ENCODE data around the gene PIGV. TPM values are rescaled to one million over a fixed set of nuclear protein-coding genes. Genes with fewer than 3 reads are reported as not detected.

The PIGV gene
- total RNA-seq: 9.7 TPM

DNA sequence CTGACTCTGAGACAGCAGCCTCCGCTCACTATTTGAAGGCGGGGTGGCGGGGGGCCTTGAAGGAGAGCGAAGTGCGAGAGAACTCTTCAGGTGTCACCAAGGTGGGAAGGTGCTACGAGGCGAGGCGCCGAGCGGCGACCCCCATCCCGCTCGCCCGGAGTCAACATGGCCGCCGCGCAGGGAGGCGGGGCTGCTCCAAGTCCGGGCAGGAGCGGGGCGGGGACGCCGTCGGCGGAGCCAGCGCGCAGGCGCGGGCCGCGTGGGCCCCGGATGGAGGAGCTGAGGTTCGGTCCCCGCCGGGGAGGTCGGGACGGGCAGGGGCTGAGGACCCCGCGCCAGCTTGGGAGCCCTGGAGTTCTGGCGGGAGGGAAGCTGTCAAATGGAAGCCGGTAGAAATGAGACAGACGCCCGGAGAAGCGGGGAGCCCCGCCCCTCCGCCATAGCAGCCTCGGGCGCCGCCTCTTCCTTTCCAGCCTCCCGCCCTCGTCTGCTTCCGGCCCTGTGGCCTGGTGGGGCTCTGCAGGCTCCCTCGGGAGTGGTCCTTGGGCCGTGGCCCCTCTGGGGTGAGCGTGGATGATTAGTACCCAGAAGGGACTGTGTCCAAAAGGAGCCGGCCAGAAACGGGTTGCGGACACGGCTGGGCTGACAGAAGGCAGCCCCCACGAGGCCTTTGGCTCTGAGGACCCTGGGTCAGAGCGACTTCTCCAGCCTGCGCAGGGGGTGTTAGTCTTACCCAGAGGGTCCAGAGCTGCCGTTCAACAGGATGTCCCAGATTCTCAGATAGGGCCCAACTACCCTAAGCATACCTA lies at the start of gene PIGV:
TSS of gene PIGV (plus strand) at position 245 of the 809 bp plus-strand sequence. CDS start 2,866 bp downstream, outside the sequence.

DNA sequence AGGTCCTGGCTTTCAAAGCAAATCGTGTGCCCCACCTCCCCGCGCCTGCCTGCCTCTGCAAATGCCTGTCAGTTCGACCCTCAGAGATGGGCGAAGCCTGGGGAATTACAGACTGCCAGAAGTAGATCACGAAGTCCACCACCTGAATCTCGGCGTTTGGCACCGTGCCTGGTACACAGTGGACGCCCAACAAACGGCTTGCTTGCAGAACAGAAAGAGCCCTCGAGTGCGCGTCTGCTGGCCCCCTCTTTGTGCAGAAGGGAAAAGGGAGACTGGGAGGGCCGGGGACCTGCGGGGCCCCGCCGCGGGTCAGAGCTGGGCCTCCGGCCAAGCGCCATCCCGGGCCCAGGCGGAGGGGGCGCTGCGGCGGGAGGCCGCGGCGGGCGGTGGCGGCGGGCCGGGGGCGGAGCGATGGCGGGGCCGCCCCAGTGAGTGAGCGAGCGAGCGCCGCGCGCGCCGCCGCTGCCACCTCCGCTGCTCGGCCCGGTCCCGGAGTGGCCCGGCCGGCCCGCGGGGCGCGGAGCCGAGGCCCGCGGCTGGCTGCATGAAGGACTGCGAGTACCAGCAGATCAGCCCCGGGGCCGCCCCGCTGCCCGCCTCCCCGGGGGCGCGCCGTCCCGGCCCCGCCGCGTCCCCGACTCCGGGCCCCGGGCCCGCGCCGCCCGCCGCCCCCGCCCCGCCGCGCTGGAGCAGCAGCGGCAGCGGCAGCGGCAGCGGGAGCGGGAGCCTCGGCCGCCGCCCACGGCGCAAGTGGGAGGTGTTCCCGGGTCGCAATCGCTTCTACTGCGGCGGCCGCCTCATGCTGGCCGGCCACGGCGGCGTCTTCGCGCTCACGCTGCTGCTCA lies 38.7 kb downstream of the PIGV start, which contains the start of gene ZDHHC18:
TSS of gene ZDHHC18 (plus strand) at position 428 of the 845 bp plus-strand sequence. CDS start at position 545, 117 bp downstream.

Small RNA genes within 50 kb of the gene (small RNA-seq; reads per million reads assigned to genes)
- gene RN7SL165P: not detected

Other genes with a start within 250 kb of the PIGV start
- 35.1 TPM for gene ARID1A, start 91.9 kb upstream of the PIGV start, total RNA-seq
- 11.1 TPM for gene ZDHHC18, start 38.7 kb downstream of the PIGV start, total RNA-seq
- gene SFN, start 75.2 kb downstream of the PIGV start, total RNA-seq: not detected
- gene GPN2, start 102.3 kb downstream of the PIGV start, total RNA-seq: 14.8 TPM
- gene GPATCH3, start 112.5 kb downstream of the PIGV start, total RNA-seq: 9.5 TPM
- not detected for gene NR0B2, start 126.0 kb downstream of the PIGV start, total RNA-seq
- gene NUDC, start 133.8 kb downstream of the PIGV start, total RNA-seq: 26.5 TPM
- 0.23 TPM for gene KDF1, start 172.5 kb downstream of the PIGV start, total RNA-seq
- 23.3 TPM for gene TRNP1, start 205.7 kb downstream of the PIGV start, total RNA-seq
- gene TENT5B, start 224.9 kb downstream of the PIGV start, total RNA-seq: 0.23 TPM